ENCODE data around the gene GTF2F1.

DNA sequence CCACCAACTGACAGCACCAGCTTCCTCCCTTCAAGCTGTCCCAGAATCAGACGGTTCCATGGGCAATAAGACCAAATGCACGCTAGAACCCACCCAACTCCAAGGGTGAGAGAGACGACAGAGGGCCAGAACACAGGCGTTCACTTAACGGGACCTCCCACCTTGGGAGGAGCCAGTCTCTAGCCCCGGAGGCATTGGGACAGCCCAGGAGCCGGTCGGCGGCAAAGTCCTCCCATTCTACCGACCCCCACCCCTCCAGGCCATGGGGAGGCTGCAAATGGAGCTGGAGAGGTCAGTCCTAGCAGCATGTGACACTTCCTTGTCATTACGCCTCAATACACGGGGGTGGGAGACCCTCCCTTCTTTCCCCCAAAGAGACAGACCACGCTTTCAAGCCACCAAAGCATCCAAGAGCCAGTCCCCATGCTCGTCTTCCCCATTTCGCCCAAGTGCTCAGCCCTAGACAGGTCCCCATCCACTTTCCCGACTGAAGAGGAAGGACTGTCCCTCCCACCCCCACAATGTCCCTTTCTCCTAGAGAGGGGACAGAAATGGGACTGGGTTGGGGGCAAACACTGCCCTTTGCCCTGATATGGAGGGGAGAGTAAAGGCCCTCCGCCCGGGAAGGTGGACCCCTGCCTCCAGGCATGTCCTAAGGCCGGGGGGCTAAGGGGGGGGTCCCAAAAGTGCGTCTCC is 30.7 kb upstream of the GTF2F1 start:
- no peak for TF ChIP-seq CTCF (IDR thresholded peaks at IDR 0.05)
- TF ChIP-seq POLR2A (IDR thresholded peaks at IDR 0.05): no peak

Measured in thyroid gland (tissue), 4 donors.